ENCODE data around the gene KRT86.

GRCh38 chr12:52300796-52301691 lies 26.6 kb downstream of the KRT86 start:
- TF ChIP-seq CTCF (conservative IDR thresholded peaks at IDR 0.05), result no peak
- TF ChIP-seq EZH2 (IDR thresholded peaks at IDR 0.05; ENCODE audit: low read depth), result no peak

Measured in PC-9 (cell line).